ENCODE measurements around the gene MX2.

- TF ChIP-seq CTCF (conservative IDR thresholded peaks at IDR 0.05 in 1 of 2, IDR thresholded peaks at IDR 0.05 in 1 of 2; ENCODE audit: low read depth in 1 of 2, low read length in 2 of 2) (no peak), EZH2 (IDR thresholded peaks at IDR 0.05; ENCODE audit: low read length, missing control alignments) (no peak)
Observed at GRCh38 chr21:41317458-41317857, 44.4 kb upstream of the MX2 start.

Data from fibroblast of lung (primary cell).